Endometrial microvascular endothelial cells (primary cell): ENCODE measurements around the gene FERMT2. TPM values are rescaled to one million over a fixed set of nuclear protein-coding genes. Genes with fewer than 3 reads are reported as not detected.
"Not testable (repeated sequence)": the region's sequence is repeated elsewhere in the genome, so short reads cannot be mapped to it uniquely, and the experiment has no call there.

Source experiments
- in situ Hi-C: cut with HindIII; loops from 2 replicates; pipeline ENCODE4 v1.10.0; 2017; ENCODE audit warnings: low sequenced_read_pairs, low pct_unique_long_range_greater_than_20kb; ENCODE audit errors: inconsistent ontology term
- total RNA-seq: library from RNA; depleted of rRNA; stranded (reverse); fragments of >200 nt; gene quantifications from one replicate; pipeline ENCODE4 v1.2.3, GENCODE V29; 2015; ENCODE audit errors: inconsistent ontology term

FERMT2 gene
- total RNA-seq, 1 donor from 2014 or later: 104 TPM

DNA sequence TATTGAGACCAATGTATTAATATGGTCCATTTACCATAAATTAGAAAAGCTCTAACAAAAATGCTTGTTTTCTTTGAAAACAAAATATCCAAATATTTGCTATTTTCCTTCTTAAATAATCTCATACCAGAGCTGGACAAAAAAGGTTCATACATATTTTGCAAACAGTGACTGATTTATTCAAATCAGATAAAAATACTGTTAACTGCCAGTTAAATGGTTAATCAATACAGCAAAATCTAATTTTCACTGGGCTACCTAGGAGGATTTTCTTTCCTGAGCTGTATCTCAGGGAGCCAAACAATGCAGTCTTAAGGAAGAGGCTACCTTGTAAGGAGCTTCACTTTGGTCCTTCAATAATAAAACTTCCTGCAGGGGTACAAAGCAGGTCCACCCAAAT lies 2.0 kb downstream of the FERMT2 start:
- in situ Hi-C loops: no loop called here

- in situ Hi-C loops: no loop called here
Measured at GRCh38 chr14:52948039-52948438, 2.8 kb downstream of the FERMT2 start.

- in situ Hi-C loops: no loop called here
Measured at GRCh38 chr14:52944254-52944653, 6.6 kb downstream of the FERMT2 start.

DNA sequence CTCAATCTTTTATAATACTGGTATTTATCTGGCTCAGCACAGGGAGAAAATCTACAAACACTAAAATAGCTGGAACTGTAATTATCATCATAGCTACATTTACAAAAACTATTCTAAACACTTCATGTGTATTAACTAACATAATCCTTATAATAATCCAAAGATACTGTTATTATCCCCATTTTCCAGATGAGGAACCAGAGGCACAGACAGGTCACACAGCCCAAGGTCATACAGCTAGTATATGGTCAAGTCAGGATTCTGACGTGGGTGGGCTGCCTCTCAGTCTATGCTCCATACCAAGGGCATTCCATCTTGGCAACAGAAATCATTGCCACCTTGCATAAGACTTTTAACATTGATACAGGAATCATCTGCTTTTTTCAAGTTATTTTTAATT lies 11.4 kb downstream of the FERMT2 start:
- in situ Hi-C loops: no loop called here

DNA sequence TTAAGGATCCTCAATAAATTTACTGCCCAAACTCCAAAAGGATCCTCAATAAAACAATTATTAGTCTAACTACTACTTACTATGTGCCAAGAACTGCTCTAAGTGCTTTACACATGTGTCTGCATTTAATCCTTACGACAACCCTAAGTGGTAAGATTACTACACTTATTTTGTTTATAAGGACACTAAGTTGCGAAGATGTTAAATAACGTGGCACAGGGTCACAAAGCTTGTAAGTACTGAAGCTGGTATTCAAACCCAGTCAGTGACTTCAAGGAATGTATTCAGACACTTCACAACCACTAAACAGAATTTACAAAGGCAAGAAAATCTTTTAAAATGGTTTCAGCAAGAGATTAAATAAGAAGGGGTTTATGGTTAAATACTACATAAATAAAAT lies 13.0 kb downstream of the FERMT2 start:
- in situ Hi-C loops: no loop called here

GRCh38 chr14:52937306-52937705 lies 13.5 kb downstream of the FERMT2 start:
- in situ Hi-C loops: no loop called here

GRCh38 chr14:52936437-52936836 lies 14.4 kb downstream of the FERMT2 start:
- in situ Hi-C loops: no loop called here

- in situ Hi-C loops: no loop called here
Measured at GRCh38 chr14:52935833-52936232, 15.0 kb downstream of the FERMT2 start.

DNA sequence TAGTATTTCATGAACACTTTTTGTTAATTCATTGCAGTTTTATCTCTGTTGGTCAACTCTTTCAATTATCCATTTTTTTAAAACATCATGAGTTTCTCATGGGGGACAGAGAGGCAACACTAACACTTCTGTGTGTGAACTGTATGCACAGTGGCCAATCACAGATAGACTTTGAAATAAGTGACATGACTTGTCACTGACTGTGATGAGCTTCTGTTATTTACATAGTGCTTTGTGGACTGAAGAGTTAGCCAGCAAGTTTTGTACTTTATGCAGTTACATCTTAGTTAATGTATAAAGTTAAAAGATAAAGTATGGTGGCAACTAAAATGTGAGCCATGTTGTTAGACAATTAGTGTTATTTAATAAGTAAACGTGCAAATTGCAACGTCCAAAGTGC lies 16.1 kb downstream of the FERMT2 start:
- in situ Hi-C loops: no loop called here

DNA sequence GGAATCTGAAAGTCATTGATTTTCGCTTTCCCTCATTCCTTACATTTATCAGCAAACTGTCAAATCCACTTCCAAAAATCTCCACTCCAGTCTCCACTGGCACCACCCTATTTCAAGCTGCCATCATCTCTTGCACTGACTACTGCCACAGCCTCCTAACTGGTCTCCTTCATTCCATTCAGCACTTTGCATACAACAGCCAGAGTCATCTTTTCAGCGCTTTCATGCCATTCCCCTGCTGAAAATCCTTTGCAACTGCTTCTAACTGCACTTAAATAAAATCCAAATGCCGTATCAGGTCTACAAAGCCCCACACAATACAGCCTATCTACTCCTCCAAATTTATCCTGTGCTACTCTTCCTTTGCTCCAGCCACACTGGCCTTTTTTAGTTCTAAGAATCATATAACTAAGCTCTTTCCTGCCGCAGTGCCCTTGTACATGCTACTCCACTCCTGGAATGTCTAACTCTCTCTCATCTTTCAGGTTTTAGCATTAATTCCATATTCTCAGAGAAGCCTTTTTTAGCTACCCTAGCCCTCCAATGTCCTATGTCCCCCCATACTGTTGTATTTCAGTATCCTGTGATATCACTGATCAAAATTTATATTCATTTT lies 21.6 kb downstream of the FERMT2 start:
- in situ Hi-C loops: no loop called here

GRCh38 chr14:52926953-52927352 lies 23.9 kb downstream of the FERMT2 start:
- in situ Hi-C loops: no loop called here

DNA sequence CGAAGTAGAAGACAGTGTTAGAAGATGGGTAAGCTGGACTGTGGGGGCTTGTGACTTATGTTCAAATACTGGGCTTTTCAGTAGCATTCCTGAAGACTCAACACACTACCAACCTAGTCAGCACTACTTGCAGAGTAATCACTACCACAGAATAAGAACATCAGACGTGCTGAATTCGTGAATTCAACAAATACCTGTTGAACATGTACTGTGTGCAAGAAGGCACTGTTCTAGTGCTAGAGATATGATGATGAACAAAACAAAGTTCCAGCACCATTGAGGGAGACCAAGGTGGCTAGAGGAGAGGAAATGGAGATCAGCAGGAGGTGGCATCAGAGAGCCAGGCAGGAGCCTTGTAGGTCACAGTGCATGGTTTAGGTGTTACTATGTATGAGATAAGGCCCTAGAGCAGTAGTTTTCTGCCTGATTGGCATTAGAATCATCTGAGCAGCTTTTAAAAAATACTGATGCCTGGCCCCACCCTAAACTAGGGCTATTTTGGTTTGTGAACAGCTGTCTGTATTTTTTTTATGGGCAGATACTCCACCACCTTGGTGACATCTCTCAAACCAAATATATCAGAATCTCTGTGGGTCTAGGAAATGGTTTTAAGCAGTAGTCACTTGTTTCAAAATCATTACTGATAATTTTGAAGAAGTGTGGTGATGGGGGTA lies 26.8 kb downstream of the FERMT2 start:
- in situ Hi-C loops: no loop called here

GRCh38 chr14:52922656-52923055 lies 28.2 kb downstream of the FERMT2 start:
- in situ Hi-C loops: no loop called here

- in situ Hi-C loops: no loop called here
Measured at GRCh38 chr14:52922059-52922458, 28.8 kb downstream of the FERMT2 start.

DNA sequence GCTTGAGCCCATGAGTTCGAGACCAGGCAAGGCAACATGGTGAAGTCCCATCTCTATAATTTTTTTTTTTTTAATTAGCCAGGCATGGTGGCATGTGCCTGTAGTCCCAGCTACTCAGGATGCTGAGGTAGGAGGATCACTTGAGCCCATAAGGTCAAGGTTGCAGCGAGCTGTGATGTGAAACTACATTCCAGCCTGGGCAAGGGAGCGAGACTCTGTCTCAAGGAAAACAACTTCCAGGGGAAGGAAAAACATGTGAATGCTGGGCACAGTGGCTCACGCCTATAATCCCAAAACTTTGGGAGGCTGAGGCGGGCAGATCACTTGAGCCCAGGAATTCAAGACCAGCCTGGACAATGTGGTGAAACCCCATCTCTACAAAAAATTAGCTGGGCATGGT lies 30.4 kb downstream of the FERMT2 start:
- in situ Hi-C loops: not testable (repeated sequence)

GRCh38 chr14:52919971-52920370 lies 30.9 kb downstream of the FERMT2 start:
- in situ Hi-C loops: no loop called here

GRCh38 chr14:52918486-52918885 lies 32.4 kb downstream of the FERMT2 start:
- in situ Hi-C loops: no loop called here

DNA sequence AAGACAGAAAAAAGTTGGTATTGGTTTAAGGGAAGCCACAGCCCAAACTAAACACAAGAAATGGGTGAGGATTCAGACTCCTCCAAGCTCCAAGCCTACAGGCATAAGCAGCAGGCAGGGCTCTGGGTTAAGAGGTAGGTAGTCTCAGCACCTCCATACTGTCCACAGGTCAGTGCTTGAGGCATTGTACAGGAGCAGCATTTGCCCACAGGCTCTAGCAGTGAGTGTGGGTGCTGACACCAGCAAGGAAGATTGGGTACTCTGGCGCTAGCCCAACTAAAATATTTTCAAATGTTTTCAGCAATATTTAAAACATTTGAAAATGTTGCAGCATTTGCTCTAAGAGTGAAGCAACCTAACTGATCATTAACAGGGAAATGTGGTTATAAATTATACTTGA lies 33.1 kb downstream of the FERMT2 start:
- in situ Hi-C loops: no loop called here

- in situ Hi-C loops: no loop called here
Measured at GRCh38 chr14:52914295-52914694, 36.6 kb downstream of the FERMT2 start.

- in situ Hi-C loops: no loop called here
Measured at GRCh38 chr14:52913271-52913670, 37.6 kb downstream of the FERMT2 start.

GRCh38 chr14:52911904-52912303 lies 38.9 kb downstream of the FERMT2 start:
- in situ Hi-C loops: no loop called here
